ENCODE results near the gene GJA1. TPM values are rescaled to one million over a fixed set of nuclear protein-coding genes. Genes with fewer than 3 reads are reported as not detected.

The GJA1 gene
- polyA plus RNA-seq, 1 of the 3 experiments (the other 2 are of a cell fraction) = 23.5 TPM

DNA sequence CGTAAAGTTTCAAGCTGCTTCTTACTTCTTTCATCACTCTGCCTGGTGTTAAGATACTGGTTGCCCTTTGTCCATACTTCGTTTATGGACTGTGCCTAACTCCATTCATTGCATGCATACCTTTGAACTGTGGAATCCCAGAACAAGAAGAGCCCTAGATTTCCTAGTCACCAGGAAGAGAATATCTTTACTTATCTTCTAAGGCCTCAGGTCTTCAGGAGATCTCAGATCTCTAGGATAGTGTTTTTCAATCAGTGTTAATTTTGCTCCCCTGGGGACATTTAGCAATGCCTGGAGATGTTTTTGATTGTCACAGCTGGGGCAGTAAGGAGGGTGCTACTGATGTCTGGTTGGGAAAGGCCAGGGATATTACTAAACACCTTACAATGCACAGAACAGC is 35.5 kb upstream of the GJA1 start:
- H3K27ac ChIP-seq (ENCODE audit: low read depth in 2 of 2, low read length in 1 of 2) = no peak overlapping the region
- H3K36me3 ChIP-seq (replicated peaks in 1 of 2; ENCODE audit: control insufficient read depth in 1 of 2, insufficient read depth in 2 of 2, low read length in 1 of 2) = no peaks in the 10 kb centered on the region
- H3K27me3 ChIP-seq (ENCODE audit: insufficient read depth) = no peaks in the 10 kb centered on the region
- no peaks in the 10 kb centered on the region for H3K4me1 ChIP-seq (ENCODE audit: control insufficient read depth in 1 of 2, insufficient read depth in 2 of 2, low read depth in 1 of 2, low read length in 1 of 2)
- no peaks in the 10 kb centered on the region for H4K20me1 ChIP-seq (ENCODE audit: insufficient read depth)
- H3F3A ChIP-seq (replicated peaks; ENCODE audit: insufficient read depth) = no peaks in the 10 kb centered on the region
- ChIA-PET CTCF (interaction anchor here (1.1 to 2.5 kb wide), 6 partner anchors 8 to 345 kb away, joined by 3 to 17 read pairs (median 5); no protein-coding TSS in a partner anchor), POLR2A (no interaction called here)
- TF ChIP-seq CHD2 (IDR thresholded peaks at IDR 0.05; ENCODE audit: low read length, partially characterized antibody) (no peak), MAX (IDR thresholded peaks at IDR 0.05; ENCODE audit: low read depth) (no peak), TCF12 (IDR thresholded peaks at IDR 0.05) (no peak), GABPA (IDR thresholded peaks at IDR 0.05; ENCODE audit: low read depth) (no peak), TAF1 (IDR thresholded peaks at IDR 0.05; ENCODE audit: borderline replicate concordance, low read depth, low read length) (no peak), GATA2 (CRISPR knock-in tag; IDR thresholded peaks at IDR 0.05) (no peak), SMC3 (IDR thresholded peaks at IDR 0.05; ENCODE audit: low read depth, low read length) (no peak), YY1 (IDR thresholded peaks at IDR 0.05; ENCODE audit: low read depth) (no peak), RAD21 (IDR thresholded peaks at IDR 0.05; ENCODE audit: low read length) (no peak), USF1 (IDR thresholded peaks at IDR 0.05; ENCODE audit: borderline replicate concordance, low read depth) (no peak), TEAD4 (IDR thresholded peaks at IDR 0.05; ENCODE audit: borderline replicate concordance, insufficient read depth) (no peak), FOXJ3 (CRISPR knock-in tag; IDR thresholded peaks at IDR 0.05) (no peak), FOXM1 (IDR thresholded peaks at IDR 0.05; ENCODE audit: low read depth) (no peak), EZH2phosphoT487 (IDR thresholded peaks at IDR 0.05; ENCODE audit: borderline replicate concordance, low read depth) (no peak), MXI1 (IDR thresholded peaks at IDR 0.05; ENCODE audit: low read depth, low read length) (no peak), USF2 (IDR thresholded peaks at IDR 0.05; ENCODE audit: borderline replicate concordance, low read depth, low read length) (no peak), RXRA (IDR thresholded peaks at IDR 0.05; ENCODE audit: borderline replicate concordance, low read depth) (no peak), PBX3 (IDR thresholded peaks at IDR 0.05) (no peak), CTCF (IDR thresholded peaks at IDR 0.05) (no peak)
- TF ChIP-seq, protein P1, sequence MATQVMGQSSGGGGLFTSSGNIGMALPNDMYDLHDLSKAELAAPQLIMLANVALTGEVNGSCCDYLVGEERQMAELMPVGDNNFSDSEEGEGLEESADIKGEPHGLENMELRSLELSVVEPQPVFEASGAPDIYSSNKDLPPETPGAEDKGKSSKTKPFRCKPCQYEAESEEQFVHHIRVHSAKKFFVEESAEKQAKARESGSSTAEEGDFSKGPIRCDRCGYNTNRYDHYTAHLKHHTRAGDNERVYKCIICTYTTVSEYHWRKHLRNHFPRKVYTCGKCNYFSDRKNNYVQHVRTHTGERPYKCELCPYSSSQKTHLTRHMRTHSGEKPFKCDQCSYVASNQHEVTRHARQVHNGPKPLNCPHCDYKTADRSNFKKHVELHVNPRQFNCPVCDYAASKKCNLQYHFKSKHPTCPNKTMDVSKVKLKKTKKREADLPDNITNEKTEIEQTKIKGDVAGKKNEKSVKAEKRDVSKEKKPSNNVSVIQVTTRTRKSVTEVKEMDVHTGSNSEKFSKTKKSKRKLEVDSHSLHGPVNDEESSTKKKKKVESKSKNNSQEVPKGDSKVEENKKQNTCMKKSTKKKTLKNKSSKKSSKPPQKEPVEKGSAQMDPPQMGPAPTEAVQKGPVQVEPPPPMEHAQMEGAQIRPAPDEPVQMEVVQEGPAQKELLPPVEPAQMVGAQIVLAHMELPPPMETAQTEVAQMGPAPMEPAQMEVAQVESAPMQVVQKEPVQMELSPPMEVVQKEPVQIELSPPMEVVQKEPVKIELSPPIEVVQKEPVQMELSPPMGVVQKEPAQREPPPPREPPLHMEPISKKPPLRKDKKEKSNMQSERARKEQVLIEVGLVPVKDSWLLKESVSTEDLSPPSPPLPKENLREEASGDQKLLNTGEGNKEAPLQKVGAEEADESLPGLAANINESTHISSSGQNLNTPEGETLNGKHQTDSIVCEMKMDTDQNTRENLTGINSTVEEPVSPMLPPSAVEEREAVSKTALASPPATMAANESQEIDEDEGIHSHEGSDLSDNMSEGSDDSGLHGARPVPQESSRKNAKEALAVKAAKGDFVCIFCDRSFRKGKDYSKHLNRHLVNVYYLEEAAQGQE (IDR thresholded peaks at IDR 0.05; ENCODE audit: low read depth, low read length) = no peak
- H3K4me2 ChIP-seq = no peak overlapping the region
- H3K9me2 ChIP-seq = no peaks in the 10 kb centered on the region
- no peak overlapping the region for H2AFZ ChIP-seq (ENCODE audit: low read depth)
- no peak overlapping the region for H3K9ac ChIP-seq
- H3K9me3 ChIP-seq = no peaks in the 10 kb centered on the region
- H3K4me3 ChIP-seq (ENCODE audit: low read depth in 2 of 2, low read length in 1 of 2) = no peak overlapping the region
- H3K79me2 ChIP-seq (ENCODE audit: insufficient read depth) = no peaks in the 10 kb centered on the region
- WGBS (ENCODE audit: low lambda C conversion rate) = 63% methylated on average over 2 of the region's 2 CpGs
- no peak for DNase-seq

All from SK-N-SH (cell line).